Measurements from ENCODE around the gene NPFFR2.

GRCh38 chr4:72094059-72094797, 62.4 kb downstream of the NPFFR2 start:
- TF ChIP-seq CTCF (IDR thresholded peaks at IDR 0.05; ENCODE audit: low read depth, low read length, missing input control) (no peak), ATF3 (IDR thresholded peaks at IDR 0.05) (no peak), YY1 (IDR thresholded peaks at IDR 0.05) (no peak), HNF4G (IDR thresholded peaks at IDR 0.05) (no peak), REST (IDR thresholded peaks at IDR 0.05) (no peak), GABPA (IDR thresholded peaks at IDR 0.05 in 1 of 2, conservative IDR thresholded peaks at IDR 0.05 in 1 of 2) (no peak)

Data from liver (tissue), 3 donors.